Right ventricle myocardium inferior (tissue), 1 donor: ENCODE measurements around the gene SUCNR1. TPM values are rescaled to one million over a fixed set of nuclear protein-coding genes. Genes with fewer than 3 reads are reported as not detected.
"Not testable (repeated sequence)": the region's sequence is repeated elsewhere in the genome, so short reads cannot be mapped to it uniquely, and the experiment has no call there.

ENCODE experiments used
- ATAC-seq: fragments of 200-7000 bp; cut with Tn5 transposase; one replicate; pipeline ENCODE4 v1.9.1; 2020; ENCODE audit warnings: mild to moderate bottlenecking, moderate library complexity
- DNase-seq: peaks from one replicate; pipeline ENCODE4 v3.0.0; 2021; ENCODE audit errors: missing footprints
- intact Hi-C: fragments of 100-400 bp; cut with DNase I; formaldehyde crosslinking; loops from one replicate; pipeline ENCODE4 v1.11.0; 2022
- total RNA-seq: library from RNA; stranded (reverse); fragmentation: NEBNext Ultra II Directional; extraction: Animal tissue kit (Norgen Biotek cat#: 25700); gene quantifications from one replicate; pipeline ENCODE4 v1.2.1, GENCODE V29; 2021
- donor health status: DM: no; HTN: yes; CAD: no; lungs with severe emphysema.

Gene SUCNR1
- total RNA-seq, 1 donor from 2014 or later: 0.35 TPM

- no peak for DNase-seq
- intact Hi-C loops: loop anchor here (2.0 to 5.0 kb wide), 2 partner anchors 82 to 451 kb away; no protein-coding TSS in a partner anchor
- no peak for ATAC-seq
Observed at GRCh38 chr3:151919446-151919845, 46.0 kb downstream of the SUCNR1 start.

GRCh38 chr3:151923901-151924300, 50.5 kb downstream of the SUCNR1 start:
- intact Hi-C loops: no loop called here
- ATAC-seq (no peak), DNase-seq (no peak)

- intact Hi-C loops: no loop called here
- no peak for DNase-seq
- ATAC-seq: no peak
Observed at GRCh38 chr3:151924753-151925152, 51.3 kb downstream of the SUCNR1 start.

- DNase-seq: no peak
- intact Hi-C loops: no loop called here
- no peak for ATAC-seq
Observed at GRCh38 chr3:151925419-151925818, 52.0 kb downstream of the SUCNR1 start.

- DNase-seq (no peak), ATAC-seq (no peak)
- intact Hi-C loops: no loop called here
Observed at GRCh38 chr3:151925876-151926275, 52.4 kb downstream of the SUCNR1 start.

GRCh38 chr3:151926956-151927355, 53.5 kb downstream of the SUCNR1 start:
- ATAC-seq (no peak), DNase-seq (no peak)
- intact Hi-C loops: no loop called here

GRCh38 chr3:151927915-151928525, 54.6 kb downstream of the SUCNR1 start:
- ATAC-seq, DNase-seq, intact Hi-C loops: not testable (repeated sequence)

GRCh38 chr3:151931171-151931570, 57.7 kb downstream of the SUCNR1 start:
- intact Hi-C loops: no loop called here
- DNase-seq (no peak), ATAC-seq (no peak)

- no peak for DNase-seq
- ATAC-seq: no peak
- intact Hi-C loops: no loop called here
Observed at GRCh38 chr3:151933234-151933853, 59.9 kb downstream of the SUCNR1 start.

Other genes starting within 250 kb of the SUCNR1 start
- not detected for gene AADACL2, start 139.7 kb upstream of the SUCNR1 start, total RNA-seq
- gene AADAC, start 59.5 kb upstream of the SUCNR1 start, total RNA-seq: not detected